Adrenal gland (tissue), 5 donors: ENCODE measurements around the gene SPANXD.

ENCODE experiments used
- CTCF ChIP-seq, 6 experiments: fragments of 450-650 bp in 4 of 6; fragments of 200-600 bp in 2 of 6; sonication (generic) in 1 of 6; IDR thresholded peaks; 1 replicate in 5 of 6; 2 replicates in 1 of 6; pipeline versions ENCODE4 v1.5.1 to v1.8.0; 2016 to 2021; ENCODE audit warnings: antibody characterized with exemption in 6 of 6, mild to moderate bottlenecking in 2 of 6, moderate library complexity in 1 of 6
- POLR2A ChIP-seq, 2 donors: fragments of 450-650 bp; IDR thresholded peaks; one replicate each; pipeline ENCODE4 v1.6.1; 2017; ENCODE audit warnings: antibody characterized with exemption in 2 of 2, mild to moderate bottlenecking in 2 of 2, moderate library complexity in 1 of 2
- donor health status: DM: no; HTN: no; CAD: no.

- TF ChIP-seq CTCF (IDR thresholded peaks at IDR 0.05) (no peak), POLR2A (IDR thresholded peaks at IDR 0.05) (no peak)
Measured at GRCh38 chrX:141736656-141737055, 38.1 kb upstream of the SPANXD start.
